Activated CD8-positive, alpha-beta memory T cell treated with anti-CD3 and anti-CD28 coated beads for 48 hours (primary cell): ENCODE data around the gene ADD1.
"Not testable (repeated sequence)": the region's sequence is repeated elsewhere in the genome, so short reads cannot be mapped to it uniquely, and the experiment has no call there.

Source experiments
- DNase-seq, 3 experiments: peaks; one replicate each; pipeline ENCODE4 v3.0.0-alpha.2; 2020; ENCODE audit warnings: low read depth in 2 of 3, low spot score in 2 of 3

ADD1 gene

GRCh38 chr4:2933566-2934076 is 90.0 kb downstream of the ADD1 start:
- no peak for DNase-seq

GRCh38 chr4:2934077-2934812 is 90.6 kb downstream of the ADD1 start:
- no peak for DNase-seq

DNA sequence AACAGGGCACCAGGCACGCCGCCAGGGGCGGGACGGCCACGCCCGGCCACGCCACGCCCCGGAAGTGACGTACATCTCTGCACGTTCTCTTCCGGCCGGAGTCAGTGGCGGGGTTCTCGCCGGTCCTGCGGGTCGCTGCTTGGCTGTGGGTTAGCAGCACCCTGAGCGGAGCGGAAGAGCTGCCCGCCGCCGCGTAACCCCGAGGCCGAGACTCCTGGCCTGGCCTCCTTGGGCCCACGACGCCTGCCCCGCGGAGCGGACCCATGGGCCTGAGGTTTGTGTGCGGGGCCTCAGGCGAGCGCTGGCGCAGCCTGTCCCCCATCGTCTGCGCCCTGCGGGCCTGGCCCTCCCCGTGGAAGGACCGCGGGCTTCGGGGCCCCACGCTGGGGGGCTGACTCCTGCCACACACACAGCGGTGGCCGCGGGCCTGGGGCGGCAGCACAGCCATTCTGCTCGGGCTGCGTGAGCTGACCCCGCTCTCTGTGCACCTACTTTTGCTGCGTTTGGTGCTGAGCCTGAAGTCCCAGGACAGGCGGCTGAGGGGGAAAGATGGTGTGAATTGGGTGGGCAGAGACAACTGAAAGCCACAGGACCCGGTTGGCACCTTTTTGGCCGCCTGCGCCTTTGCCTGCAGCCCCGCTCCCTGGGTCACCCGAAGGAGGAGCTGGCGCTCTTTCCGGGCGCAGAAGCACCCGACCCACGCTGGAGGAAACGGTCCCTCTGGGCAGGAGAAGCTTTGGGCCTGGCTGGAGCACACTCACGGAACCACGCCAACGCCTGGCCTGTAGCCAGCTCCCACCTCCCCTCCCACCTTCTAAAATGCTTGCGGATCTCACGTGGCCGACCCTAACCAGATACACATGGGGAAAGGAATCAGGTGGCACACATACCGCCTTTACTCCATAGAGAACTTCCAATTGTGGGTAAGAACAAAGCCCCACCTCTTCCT is 91.4 kb downstream of the ADD1 start:
- peak; percentile 91 to 99 (median 98) for DNase-seq

DNA sequence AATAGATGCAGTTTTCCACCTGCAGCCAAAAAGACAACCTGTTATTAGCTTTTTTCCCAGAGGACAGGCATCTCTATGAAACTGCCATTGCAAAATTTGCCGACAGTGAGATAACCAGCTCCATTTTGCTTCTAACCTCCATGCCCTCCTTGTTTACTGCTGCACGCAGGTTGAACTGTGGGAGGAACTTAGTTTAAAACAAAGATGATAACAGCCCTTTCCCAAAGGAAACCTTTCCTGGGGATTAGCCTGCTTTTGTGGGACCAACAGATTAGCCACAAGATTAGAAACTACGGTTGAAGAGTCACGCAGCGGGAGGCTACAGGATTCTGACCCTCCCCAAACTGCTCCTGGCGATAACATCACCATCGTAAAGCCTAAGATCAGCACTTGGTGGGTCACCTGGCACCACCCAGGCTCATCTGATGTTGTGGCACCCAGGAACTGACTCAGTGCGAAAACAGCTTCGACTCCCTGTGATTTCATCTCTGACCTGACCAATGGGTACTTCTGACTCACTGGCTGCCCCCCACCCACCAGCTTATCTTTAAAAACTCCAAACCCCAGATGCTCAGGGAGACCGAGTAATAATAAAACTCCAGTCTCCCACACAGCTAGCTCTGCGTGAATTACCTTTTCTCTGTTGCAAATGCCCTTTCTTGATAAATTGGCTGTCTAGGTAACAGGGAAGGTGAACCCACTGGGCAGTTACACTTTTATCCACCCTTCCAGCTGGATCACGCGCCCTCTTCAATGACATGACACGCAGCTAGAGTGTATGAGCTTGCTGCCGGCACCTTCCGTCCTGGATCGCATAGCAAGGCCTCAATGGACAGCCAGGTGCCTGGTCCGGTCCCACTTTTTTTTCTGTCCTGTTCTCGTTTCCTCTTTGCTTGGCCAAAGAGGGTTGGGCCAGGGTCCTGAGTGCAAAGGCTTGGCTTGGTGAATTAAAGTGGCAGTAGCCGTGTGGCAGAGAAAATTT is 92.4 kb downstream of the ADD1 start:
- DNase-seq: peak in 2 of 3 experiments; percentile 54 to 62

DNA sequence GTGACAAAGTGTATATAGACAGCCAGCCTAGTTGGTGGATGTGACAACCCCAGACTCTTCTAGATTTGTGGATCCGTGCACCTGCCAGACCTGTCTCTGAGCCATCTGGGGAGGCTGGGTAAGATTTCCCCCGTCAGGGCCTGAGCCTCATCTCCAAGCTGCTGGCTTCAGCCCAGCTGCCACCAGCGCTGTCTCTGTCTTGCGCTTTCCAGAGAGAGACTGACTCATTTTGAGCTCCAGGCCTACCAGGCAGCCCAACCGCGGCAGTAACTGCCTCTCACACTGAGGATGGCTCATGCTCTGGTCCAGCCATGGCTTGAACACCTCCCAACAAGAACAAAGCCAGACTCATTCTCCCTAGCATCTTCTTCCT is 93.1 kb downstream of the ADD1 start:
- DNase-seq: peak in 1 of 3 experiments; percentile 48

GRCh38 chr4:2937146-2937857 is 93.7 kb downstream of the ADD1 start:
- no peak for DNase-seq

GRCh38 chr4:2937986-2938385 is 94.3 kb downstream of the ADD1 start:
- no peak for DNase-seq

DNA sequence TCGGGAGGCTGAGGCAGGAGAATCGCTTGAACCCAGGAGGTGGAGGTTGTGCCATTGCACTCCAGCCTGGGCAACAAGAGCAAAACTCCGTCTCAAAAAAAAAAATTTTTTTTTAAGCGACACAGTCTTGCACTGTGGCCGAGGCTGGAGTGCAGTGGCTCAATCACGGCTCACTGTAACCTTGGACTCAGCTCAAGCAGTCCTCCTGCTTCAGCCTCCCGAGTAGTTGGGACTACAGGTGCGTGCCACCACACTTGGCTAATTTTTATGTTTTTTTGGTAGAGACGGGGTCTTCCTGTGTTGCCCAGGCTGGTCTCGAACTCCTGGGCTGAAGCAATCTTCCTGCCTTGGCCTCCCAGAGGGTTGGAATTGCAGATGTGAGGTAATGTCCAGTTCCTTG is 94.8 kb downstream of the ADD1 start:
- DNase-seq: not testable (repeated sequence)

- DNase-seq: no peak
Observed at GRCh38 chr4:2938906-2939305, 95.3 kb downstream of the ADD1 start.

GRCh38 chr4:2939383-2940243 is 96.0 kb downstream of the ADD1 start:
- no peak for DNase-seq

DNA sequence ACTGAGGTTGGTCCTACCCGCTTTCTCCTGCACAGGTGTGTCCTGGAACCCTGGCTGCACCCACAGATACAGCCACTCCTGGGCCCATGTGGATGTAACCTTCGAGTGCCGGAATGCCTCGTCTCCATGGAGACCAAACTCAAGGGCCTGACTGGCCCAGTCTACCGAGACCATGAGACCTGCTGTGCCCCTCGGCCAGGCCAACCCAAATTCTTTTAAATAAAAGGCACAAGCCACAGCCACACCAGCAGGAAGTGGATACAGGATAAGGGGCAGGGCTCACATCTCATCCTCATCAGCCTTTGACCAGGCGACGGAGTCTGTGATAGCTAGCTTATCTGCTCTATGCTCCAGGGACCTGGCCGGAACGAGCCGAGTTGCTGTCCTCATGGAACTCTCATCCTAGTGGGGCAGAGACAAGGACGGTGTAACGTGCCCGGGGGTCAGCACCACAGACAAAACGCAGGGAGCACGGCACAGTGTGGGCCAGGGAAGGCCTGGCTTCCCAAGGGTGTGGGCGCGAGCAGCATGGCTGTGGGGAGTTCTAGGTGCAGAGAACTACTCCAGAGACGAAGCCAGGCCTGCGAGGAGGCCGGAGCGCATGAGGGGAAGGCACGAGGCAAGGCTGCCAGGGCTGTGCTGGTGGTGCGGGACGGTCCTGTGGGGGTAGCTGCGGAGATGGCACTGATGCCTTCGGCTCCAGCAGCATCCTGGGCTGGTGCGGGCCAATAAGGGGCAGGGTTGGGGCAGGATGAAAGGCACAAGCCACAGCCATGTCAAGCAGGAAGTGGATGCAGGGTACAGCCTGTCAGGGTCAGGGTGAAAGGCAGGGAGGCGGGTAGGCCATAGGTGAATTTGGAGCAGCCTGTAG is 96.9 kb downstream of the ADD1 start:
- DNase-seq: no peak

GRCh38 chr4:2941138-2942036 is 97.7 kb downstream of the ADD1 start:
- no peak for DNase-seq

DNA sequence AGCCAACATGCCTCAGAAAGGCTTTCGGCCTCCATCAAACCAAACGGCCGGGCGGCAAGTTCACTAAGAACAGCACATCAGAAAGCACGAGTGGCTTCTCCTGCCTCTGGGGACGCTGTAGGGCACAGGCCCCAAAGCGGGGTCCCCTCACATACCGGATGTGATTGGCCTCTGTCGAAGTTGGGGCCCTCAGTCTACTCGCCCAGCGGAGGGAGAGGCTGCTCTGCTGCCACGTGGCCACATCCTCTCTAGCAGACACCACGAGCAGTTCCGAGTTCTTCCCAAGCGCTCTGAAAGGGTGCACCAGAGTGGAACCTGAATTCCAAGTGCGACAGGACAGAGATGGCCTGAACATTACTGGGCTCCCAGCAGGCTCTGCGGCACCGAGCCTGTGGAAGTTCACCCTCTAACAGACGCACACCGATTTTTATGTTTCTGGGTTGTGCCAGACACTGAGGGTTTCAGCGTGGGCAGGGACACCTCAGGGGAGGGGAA is 98.4 kb downstream of the ADD1 start:
- DNase-seq: no peak

DNA sequence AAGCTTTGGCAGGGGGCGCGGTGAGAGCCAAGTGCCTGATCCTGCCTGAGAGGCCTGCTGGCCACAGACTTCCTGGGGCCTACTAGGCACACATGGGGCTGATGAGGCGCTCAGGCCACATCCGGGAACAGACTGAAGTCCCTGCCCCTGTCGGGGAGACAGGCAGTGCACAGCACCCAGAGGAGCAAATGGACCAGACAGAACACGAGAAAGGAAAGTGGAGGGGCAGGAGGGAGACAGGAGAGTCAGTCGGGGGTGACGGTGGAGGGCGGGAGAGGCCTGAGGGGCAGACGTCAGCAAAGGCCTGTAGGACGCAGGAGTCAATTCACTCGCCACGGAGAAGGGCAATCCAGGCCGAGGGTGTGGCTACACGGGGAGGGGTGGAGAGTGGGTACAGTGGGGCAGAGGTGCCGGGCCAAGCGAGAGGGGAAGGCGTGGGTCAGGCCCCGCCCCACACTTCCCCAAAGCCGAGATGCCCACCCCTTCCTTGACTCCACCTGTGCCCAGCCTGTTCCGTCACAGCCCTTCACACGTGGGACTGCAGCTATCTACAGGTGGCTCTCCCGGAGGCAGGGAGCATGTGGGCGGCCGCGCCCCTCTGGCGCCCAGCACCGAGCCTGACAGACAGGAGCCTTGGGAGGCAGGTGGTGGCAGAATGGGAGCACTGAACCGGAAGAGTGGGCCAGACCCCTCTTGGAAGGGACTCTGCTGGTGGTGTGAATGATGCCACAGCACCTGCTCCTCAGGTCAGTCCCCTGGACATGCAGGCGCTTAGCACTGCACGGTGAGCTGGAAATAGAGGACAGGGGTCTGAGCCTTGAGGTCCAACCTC is 99.1 kb downstream of the ADD1 start:
- no peak for DNase-seq

- DNase-seq: no peak
Observed at GRCh38 chr4:2943364-2944090, 99.9 kb downstream of the ADD1 start.

DNA sequence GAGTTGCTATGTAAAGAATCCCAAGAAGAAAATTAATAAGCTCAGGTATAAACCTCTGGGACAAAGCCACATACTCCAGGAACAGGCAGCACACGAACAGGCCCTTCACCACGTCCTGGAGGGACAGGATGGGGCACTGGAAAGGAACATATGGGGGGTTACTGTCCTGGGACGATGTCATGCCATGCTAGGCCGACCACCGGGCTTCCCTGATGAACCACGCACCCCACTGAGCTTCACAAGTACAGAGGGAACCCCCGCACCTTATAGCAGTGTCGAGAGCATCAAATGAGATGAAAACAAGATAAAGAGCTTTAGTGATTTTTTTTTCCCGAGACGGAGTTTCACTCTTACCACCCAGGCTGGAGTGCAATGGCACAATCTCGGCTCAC is 100.4 kb downstream of the ADD1 start:
- DNase-seq: no peak
